Measurements from ENCODE around the gene C11orf91. TPM values are rescaled to one million over a fixed set of nuclear protein-coding genes. Genes with fewer than 3 reads are reported as not detected.

The C11orf91 gene, protein sequence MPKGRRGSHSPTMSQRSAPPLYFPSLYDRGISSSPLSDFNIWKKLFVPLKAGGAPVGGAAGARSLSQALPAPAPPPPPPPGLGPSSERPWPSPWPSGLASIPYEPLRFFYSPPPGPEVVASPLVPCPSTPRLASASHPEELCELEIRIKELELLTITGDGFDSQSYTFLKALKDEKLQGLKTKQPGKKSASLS
- not detected in 2 replicates for total RNA-seq
- polyA plus RNA-seq: 0.12 TPM in 1 of 2 replicates, not detected in the other
- not detected in 2 replicates for polyA plus RNA-seq (2012)
- polyA minus RNA-seq (ENCODE audit: low replicate concordance): not detected in 2 replicates

DNA sequence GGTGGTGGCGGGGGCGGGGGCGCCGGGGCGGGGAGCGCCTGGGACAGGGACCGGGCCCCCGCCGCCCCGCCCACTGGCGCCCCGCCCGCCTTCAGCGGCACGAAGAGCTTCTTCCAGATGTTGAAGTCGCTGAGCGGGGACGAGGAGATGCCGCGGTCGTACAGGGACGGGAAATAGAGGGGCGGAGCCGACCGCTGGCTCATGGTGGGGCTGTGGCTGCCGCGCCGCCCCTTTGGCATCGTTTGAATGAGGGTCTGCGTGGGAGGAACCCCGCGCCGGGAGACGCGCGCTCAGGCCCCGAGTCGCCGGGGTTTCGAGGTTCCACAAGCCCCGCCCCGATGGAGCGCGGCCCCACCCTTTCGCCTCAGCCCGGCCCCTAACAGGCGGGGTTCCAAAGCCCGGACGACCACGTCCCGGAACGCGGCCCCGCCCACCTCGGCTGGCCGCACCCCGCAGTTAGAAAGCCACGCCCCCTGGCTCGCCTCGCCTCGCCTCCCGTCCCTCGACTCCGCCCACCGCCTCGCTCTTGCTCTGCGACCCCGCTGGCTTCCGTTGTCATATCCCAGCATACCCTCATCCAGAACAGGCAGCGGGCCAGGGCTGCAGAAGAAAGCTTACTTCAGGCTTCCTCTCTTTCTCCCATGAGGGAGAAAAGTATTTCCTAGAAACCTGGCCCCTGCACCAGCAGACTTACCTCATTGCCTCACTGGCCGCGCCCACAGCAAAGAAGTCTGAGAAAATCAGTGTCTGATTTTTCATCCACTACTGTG lies at the start of gene C11orf91:
TSS of gene C11orf91 (minus strand) at position 325 of the 770 bp plus-strand sequence. CDS start at position 239, 86 bp downstream.
- Histone ChIP-seq H3K4me1 (ENCODE audit: control insufficient read depth, extremely low read depth, insufficient read depth, low read length) (peaks cover 25% of the 10 kb centered on the region), H3K27ac (ENCODE audit: insufficient read depth, low read length) (peak within 1 kb of the TSS; percentile 80), H3K27me3 (ENCODE audit: control insufficient read depth, insufficient read depth, low read length) (no peaks in the 10 kb centered on the region), H4K20me1 (ENCODE audit: control insufficient read depth, extremely low read depth, insufficient read depth, low read length) (no peaks in the 10 kb centered on the region), H2AFZ (ENCODE audit: low read length) (no peak within 1 kb of the TSS), H3K9ac (ENCODE audit: insufficient read depth, low read length) (peak within 1 kb of the TSS; percentile 74), H3K79me2 (ENCODE audit: control insufficient read depth, insufficient read depth, low read length) (no peaks in the 10 kb centered on the region), H3K36me3 (ENCODE audit: control insufficient read depth, insufficient read depth, low read length) (peaks cover 2% of the 10 kb centered on the region), H3K9me3 (ENCODE audit: control insufficient read depth, insufficient read depth, low read depth, low read length) (no peaks in the 10 kb centered on the region), H3K4me3 (replicated peaks in 1 of 4; ENCODE audit: control extremely low read depth in 1 of 4, insufficient read depth in 1 of 4, low read depth in 3 of 4, low read length in 4 of 4) (peak within 1 kb of the TSS; percentile 14 to 62 (median 40)), H3K4me2 (ENCODE audit: extremely low read depth, insufficient read depth, low read length) (peak within 1 kb of the TSS; percentile 78)
- TF ChIP-seq EZH2 (IDR thresholded peaks at IDR 0.05; ENCODE audit: low read length, missing control alignments): no peak
- TF ChIP-seq, protein P1, sequence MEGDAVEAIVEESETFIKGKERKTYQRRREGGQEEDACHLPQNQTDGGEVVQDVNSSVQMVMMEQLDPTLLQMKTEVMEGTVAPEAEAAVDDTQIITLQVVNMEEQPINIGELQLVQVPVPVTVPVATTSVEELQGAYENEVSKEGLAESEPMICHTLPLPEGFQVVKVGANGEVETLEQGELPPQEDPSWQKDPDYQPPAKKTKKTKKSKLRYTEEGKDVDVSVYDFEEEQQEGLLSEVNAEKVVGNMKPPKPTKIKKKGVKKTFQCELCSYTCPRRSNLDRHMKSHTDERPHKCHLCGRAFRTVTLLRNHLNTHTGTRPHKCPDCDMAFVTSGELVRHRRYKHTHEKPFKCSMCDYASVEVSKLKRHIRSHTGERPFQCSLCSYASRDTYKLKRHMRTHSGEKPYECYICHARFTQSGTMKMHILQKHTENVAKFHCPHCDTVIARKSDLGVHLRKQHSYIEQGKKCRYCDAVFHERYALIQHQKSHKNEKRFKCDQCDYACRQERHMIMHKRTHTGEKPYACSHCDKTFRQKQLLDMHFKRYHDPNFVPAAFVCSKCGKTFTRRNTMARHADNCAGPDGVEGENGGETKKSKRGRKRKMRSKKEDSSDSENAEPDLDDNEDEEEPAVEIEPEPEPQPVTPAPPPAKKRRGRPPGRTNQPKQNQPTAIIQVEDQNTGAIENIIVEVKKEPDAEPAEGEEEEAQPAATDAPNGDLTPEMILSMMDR (conservative IDR thresholded peaks at IDR 0.05 in 1 of 2, IDR thresholded peaks at IDR 0.05 in 1 of 2; ENCODE audit: low read depth in 1 of 2, low read length in 2 of 2): no peak
- DNase-seq (ENCODE audit: low read depth in 2 of 2): peak; percentile 92 to 93

DNA sequence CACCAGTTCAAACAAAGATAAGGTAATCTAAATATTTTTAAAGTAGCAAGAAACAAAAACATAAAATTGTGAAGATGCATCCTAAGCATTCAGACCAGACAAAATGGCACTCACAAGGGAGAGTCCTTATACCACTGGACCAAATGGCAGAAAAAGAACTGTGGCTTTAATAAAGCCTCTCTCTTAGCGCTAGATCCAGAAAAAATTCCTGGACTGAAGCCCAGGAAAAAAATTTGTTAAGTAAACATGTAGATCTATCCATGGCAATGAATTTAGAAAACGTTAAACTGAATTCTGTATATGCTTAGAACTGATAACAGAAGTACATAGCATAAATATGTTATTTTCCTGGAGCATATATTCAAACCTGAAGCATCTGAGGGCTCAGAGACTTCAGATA lies 47.4 kb upstream of the C11orf91 start:
- Histone ChIP-seq H3K9me3 (ENCODE audit: control insufficient read depth, insufficient read depth, low read depth, low read length) (no peaks in the 10 kb centered on the region), H3K36me3 (ENCODE audit: control insufficient read depth, insufficient read depth, low read length) (peaks cover 1% of the 10 kb centered on the region), H3K4me2 (ENCODE audit: extremely low read depth, insufficient read depth, low read length) (peak overlapping the region; percentile 27), H2AFZ (ENCODE audit: low read length) (no peak overlapping the region), H3K27me3 (ENCODE audit: control insufficient read depth, insufficient read depth, low read length) (no peaks in the 10 kb centered on the region), H4K20me1 (ENCODE audit: control insufficient read depth, extremely low read depth, insufficient read depth, low read length) (no peaks in the 10 kb centered on the region), H3K27ac (ENCODE audit: insufficient read depth, low read length) (no peak overlapping the region), H3K4me1 (ENCODE audit: control insufficient read depth, extremely low read depth, insufficient read depth, low read length) (peaks cover 3% of the 10 kb centered on the region), H3K4me3 (replicated peaks in 1 of 4; ENCODE audit: control extremely low read depth in 1 of 4, insufficient read depth in 1 of 4, low read depth in 3 of 4, low read length in 4 of 4) (no peak overlapping the region), H3K9ac (ENCODE audit: insufficient read depth, low read length) (no peak overlapping the region), H3K79me2 (ENCODE audit: control insufficient read depth, insufficient read depth, low read length) (no peaks in the 10 kb centered on the region)
- peak; percentile 55 to 81 for DNase-seq (ENCODE audit: low read depth in 2 of 2)
- TF ChIP-seq, protein P1 (conservative IDR thresholded peaks at IDR 0.05 in 1 of 2, IDR thresholded peaks at IDR 0.05 in 1 of 2; ENCODE audit: low read depth in 1 of 2, low read length in 2 of 2): no peak
- TF ChIP-seq EZH2 (IDR thresholded peaks at IDR 0.05; ENCODE audit: low read length, missing control alignments): no peak

DNA sequence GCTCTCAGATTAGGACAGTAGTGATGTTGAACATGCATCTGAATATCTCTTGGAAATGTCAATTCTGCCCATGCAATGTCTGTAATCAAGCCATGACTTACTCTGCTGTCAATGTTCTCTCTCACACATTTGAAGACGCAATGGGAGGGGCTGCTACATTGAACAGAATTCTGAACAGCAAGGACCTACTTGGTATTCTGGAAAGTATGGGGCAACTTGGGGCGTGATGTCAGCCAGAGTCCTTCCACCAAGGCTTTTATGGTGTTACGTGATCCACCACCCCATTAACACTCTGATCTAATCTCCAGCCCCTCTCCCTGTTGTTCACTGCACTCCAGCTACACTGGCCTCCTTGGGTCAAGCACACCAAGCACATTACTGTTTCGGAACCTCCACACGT lies 42.7 kb upstream of the C11orf91 start:
- H3K4me3 ChIP-seq (replicated peaks in 1 of 4; ENCODE audit: control extremely low read depth in 1 of 4, insufficient read depth in 1 of 4, low read depth in 3 of 4, low read length in 4 of 4): no peak overlapping the region
- no peaks in the 10 kb centered on the region for H3K79me2 ChIP-seq (ENCODE audit: control insufficient read depth, insufficient read depth, low read length)
- H2AFZ ChIP-seq (ENCODE audit: low read length): no peak overlapping the region
- H3K36me3 ChIP-seq (ENCODE audit: control insufficient read depth, insufficient read depth, low read length): peaks cover 1% of the 10 kb centered on the region
- TF ChIP-seq, protein P1 (conservative IDR thresholded peaks at IDR 0.05 in 1 of 2, IDR thresholded peaks at IDR 0.05 in 1 of 2; ENCODE audit: low read depth in 1 of 2, low read length in 2 of 2): no peak
- TF ChIP-seq EZH2 (IDR thresholded peaks at IDR 0.05; ENCODE audit: low read length, missing control alignments): no peak
- H3K4me1 ChIP-seq (ENCODE audit: control insufficient read depth, extremely low read depth, insufficient read depth, low read length): peaks cover 1% of the 10 kb centered on the region
- H3K27me3 ChIP-seq (ENCODE audit: control insufficient read depth, insufficient read depth, low read length): no peaks in the 10 kb centered on the region
- H3K9me3 ChIP-seq (ENCODE audit: control insufficient read depth, insufficient read depth, low read depth, low read length): no peaks in the 10 kb centered on the region
- no peak for DNase-seq (ENCODE audit: low read depth in 2 of 2)
- no peak overlapping the region for H3K4me2 ChIP-seq (ENCODE audit: extremely low read depth, insufficient read depth, low read length)
- H3K9ac ChIP-seq (ENCODE audit: insufficient read depth, low read length): no peak overlapping the region
- H3K27ac ChIP-seq (ENCODE audit: insufficient read depth, low read length): no peak overlapping the region
- no peaks in the 10 kb centered on the region for H4K20me1 ChIP-seq (ENCODE audit: control insufficient read depth, extremely low read depth, insufficient read depth, low read length)

Data from fibroblast of lung (primary cell).